HL-60 (cell line): ENCODE data around the gene MAPK7.

Experiments
- DNase-seq, 2 experiments: peaks; one replicate each; pipeline ENCODE4 v3.0.0-alpha.2; 2010 to 2020; ENCODE audit warnings: low read depth in 1 of 2, low spot score in 1 of 2
- H3K27ac ChIP-seq: fragments of 250-450 bp; sonication (Bioruptor Pico); replicated peaks from 2 replicates; pipeline ENCODE4 v1.5.1; 2020; ENCODE audit warnings: mild to moderate bottlenecking, moderate library complexity
- H3K27me3 ChIP-seq: fragments of 250-450 bp; sonication (Bioruptor Pico); 2 replicates; pipeline ENCODE4 v1.5.1; 2021; ENCODE audit warnings: mild to moderate bottlenecking, moderate library complexity; ENCODE audit not compliant: insufficient read depth, poor library complexity, severe bottlenecking
- H3K4me3 ChIP-seq: replicated peaks from 2 replicates; pipeline ENCODE4 v1.5.1; 2011; ENCODE audit warnings: mild to moderate bottlenecking, control low read depth, low read length; ENCODE audit not compliant: insufficient read depth
- GABPA ChIP-seq: IDR thresholded peaks from 2 replicates; pipeline ENCODE4 v1.6.1; 2012; ENCODE audit warnings: low read depth
- POLR2AphosphoS5 ChIP-seq: IDR thresholded peaks from 2 replicates; pipeline ENCODE4 v1.6.1; 2012; ENCODE audit warnings: low read depth
- REST ChIP-seq: IDR thresholded peaks from 2 replicates; pipeline ENCODE4 v1.6.1; 2012; ENCODE audit warnings: low read depth; ENCODE audit not compliant: insufficient replicate concordance
- SPI1 ChIP-seq: IDR thresholded peaks from 2 replicates; pipeline ENCODE4 v1.6.1; 2012; ENCODE audit warnings: low read depth, mild to moderate bottlenecking, borderline replicate concordance
- TF ChIP-seq, protein P1 (sequence below): IDR thresholded peaks from one replicate; pipeline ENCODE4 v1.5.1; 2011; ENCODE audit warnings: low read length, control low read depth, inconsistent platforms; ENCODE audit not compliant: insufficient read depth

Gene MAPK7

GRCh38 chr17:19330271-19330670, 48.0 kb upstream of the MAPK7 start:
- no peak for DNase-seq
- Histone ChIP-seq H3K4me3 (no peak overlapping the region), H3K27me3 (no peaks in the 10 kb centered on the region), H3K27ac (no peak overlapping the region)
- TF ChIP-seq SPI1, result no peak
- no peak for TF ChIP-seq POLR2AphosphoS5
- TF ChIP-seq, protein P1, sequence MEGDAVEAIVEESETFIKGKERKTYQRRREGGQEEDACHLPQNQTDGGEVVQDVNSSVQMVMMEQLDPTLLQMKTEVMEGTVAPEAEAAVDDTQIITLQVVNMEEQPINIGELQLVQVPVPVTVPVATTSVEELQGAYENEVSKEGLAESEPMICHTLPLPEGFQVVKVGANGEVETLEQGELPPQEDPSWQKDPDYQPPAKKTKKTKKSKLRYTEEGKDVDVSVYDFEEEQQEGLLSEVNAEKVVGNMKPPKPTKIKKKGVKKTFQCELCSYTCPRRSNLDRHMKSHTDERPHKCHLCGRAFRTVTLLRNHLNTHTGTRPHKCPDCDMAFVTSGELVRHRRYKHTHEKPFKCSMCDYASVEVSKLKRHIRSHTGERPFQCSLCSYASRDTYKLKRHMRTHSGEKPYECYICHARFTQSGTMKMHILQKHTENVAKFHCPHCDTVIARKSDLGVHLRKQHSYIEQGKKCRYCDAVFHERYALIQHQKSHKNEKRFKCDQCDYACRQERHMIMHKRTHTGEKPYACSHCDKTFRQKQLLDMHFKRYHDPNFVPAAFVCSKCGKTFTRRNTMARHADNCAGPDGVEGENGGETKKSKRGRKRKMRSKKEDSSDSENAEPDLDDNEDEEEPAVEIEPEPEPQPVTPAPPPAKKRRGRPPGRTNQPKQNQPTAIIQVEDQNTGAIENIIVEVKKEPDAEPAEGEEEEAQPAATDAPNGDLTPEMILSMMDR, result no peak
- no peak for TF ChIP-seq REST
- TF ChIP-seq GABPA, result no peak

- Histone ChIP-seq H3K27ac (no peak overlapping the region), H3K4me3 (no peak overlapping the region), H3K27me3 (no peaks in the 10 kb centered on the region)
- DNase-seq, result no peak
- TF ChIP-seq GABPA, result no peak
- TF ChIP-seq, protein P1, result no peak
- TF ChIP-seq SPI1, result no peak
- TF ChIP-seq REST, result no peak
- no peak for TF ChIP-seq POLR2AphosphoS5
These were observed 47.2 kb upstream of the MAPK7 start for GRCh38 chr17:19331134-19331533.

DNA sequence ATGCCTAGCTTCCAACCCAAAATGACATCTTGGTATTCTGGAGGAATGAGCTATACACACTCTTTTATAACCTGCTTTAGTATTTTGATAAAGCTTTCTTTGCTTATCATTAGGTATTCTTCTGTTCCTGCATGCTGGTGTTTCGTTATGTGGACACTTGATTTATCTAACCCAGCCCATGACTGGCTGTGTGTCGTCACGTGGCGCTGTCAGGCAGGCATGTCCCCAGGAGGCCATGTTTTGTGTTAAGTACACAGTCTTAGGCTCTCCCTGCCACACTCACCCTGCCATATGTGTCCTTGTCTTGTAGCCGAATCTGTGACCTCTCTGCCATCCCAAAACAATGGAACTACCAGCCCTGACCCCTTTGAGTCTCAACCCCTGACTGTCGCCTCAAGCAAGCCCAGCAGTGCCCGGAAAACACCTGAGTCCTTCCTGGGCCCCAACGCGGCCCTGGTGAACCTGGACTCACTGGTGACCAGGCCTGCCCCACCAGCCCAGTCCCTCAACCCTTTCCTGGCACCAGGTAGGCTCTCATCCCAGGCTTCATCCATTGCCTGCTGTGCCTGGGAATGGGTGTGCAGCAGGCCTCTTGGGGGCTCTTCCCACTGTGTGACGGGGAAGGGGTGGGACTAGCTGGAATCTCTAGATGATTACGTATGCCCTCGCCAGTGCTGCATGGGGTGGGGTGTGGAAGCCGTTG, 46.6 kb upstream of the MAPK7 start:
- no peak overlapping the region for H3K4me3 ChIP-seq
- DNase-seq, result no peak
- no peak for TF ChIP-seq SPI1
- no peak for TF ChIP-seq REST
- TF ChIP-seq POLR2AphosphoS5, result no peak
- TF ChIP-seq, protein P1, result no peak
- no peak for TF ChIP-seq GABPA
- no peak overlapping the region for H3K27ac ChIP-seq
- H3K27me3 ChIP-seq, result no peaks in the 10 kb centered on the region
